Ishikawa (cell line): ENCODE measurements around the gene TNS3.

Experiments used
- CEBPB ChIP-seq: IDR thresholded peaks from 2 replicates; pipeline ENCODE4 v1.6.1; 2012
- CREB1 ChIP-seq: IDR thresholded peaks from 2 replicates; pipeline ENCODE4 v1.6.1; 2012; ENCODE audit warnings: low read depth
- EGR1 ChIP-seq: IDR thresholded peaks from 2 replicates; pipeline ENCODE4 v1.6.1; 2012
- EP300 ChIP-seq: IDR thresholded peaks from 2 replicates; pipeline ENCODE4 v1.6.1; 2012; ENCODE audit warnings: borderline replicate concordance
- FOXM1 ChIP-seq: IDR thresholded peaks from 2 replicates; pipeline ENCODE4 v1.6.1; 2012; ENCODE audit warnings: low read depth, borderline replicate concordance
- NFIC ChIP-seq: IDR thresholded peaks from 2 replicates; pipeline ENCODE4 v1.6.1; 2012
- RAD21 ChIP-seq: IDR thresholded peaks from 2 replicates; pipeline ENCODE4 v1.6.1; 2012; ENCODE audit warnings: low read depth
- TAF1 ChIP-seq: IDR thresholded peaks from 2 replicates; pipeline ENCODE4 v1.6.1; 2012; ENCODE audit warnings: low read depth, mild to moderate bottlenecking
- TCF12 ChIP-seq: IDR thresholded peaks from 2 replicates; pipeline ENCODE4 v1.6.1; 2012; ENCODE audit warnings: low read depth
- TEAD4 ChIP-seq: IDR thresholded peaks from 2 replicates; pipeline ENCODE4 v1.6.1; 2012
- YY1 ChIP-seq: IDR thresholded peaks from 2 replicates; pipeline ENCODE4 v1.6.1; 2012; ENCODE audit warnings: low read depth
- ZBTB7A ChIP-seq: IDR thresholded peaks from 2 replicates; pipeline ENCODE4 v1.6.1; 2012; ENCODE audit warnings: low read depth
- TF ChIP-seq, protein P1 (sequence below): IDR thresholded peaks from 2 replicates; pipeline ENCODE4 v1.6.1; 2012; ENCODE audit warnings: low read depth, mild to moderate bottlenecking
- TF ChIP-seq, protein P2 (sequence below): IDR thresholded peaks from 2 replicates; pipeline ENCODE4 v1.6.1; 2012
- TF ChIP-seq, protein P3 (sequence below): IDR thresholded peaks from 2 replicates; pipeline ENCODE4 v1.6.1; 2012

The TNS3 gene

DNA sequence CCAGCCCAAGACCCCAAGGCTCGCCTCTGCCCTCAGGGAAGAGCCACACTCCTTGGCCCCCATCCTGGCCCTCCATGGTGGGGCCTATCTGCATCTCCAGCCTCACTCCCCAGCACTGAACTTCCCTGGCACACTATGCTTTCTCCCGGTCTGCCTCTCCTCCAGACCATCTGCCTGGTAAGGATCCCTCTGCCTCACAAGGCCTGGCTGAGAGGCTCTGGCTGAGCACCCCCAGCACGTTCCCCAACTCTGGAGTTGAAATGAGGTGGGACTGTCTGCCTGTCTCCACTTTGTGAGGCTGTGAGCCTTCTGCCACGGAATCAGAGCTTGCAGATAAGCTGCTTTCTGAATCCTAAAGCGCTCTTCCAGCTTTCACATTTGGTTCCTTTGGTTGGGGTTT is 220.7 kb downstream of the TNS3 start:
- TF ChIP-seq EGR1 (no peak), FOXM1 (no peak), TCF12 (no peak), TEAD4 (no peak), TAF1 (no peak), YY1 (no peak), CREB1 (no peak), EP300 (no peak), NFIC (no peak), ZBTB7A (no peak), CEBPB (no peak), RAD21 (no peak)
- TF ChIP-seq, protein P1, sequence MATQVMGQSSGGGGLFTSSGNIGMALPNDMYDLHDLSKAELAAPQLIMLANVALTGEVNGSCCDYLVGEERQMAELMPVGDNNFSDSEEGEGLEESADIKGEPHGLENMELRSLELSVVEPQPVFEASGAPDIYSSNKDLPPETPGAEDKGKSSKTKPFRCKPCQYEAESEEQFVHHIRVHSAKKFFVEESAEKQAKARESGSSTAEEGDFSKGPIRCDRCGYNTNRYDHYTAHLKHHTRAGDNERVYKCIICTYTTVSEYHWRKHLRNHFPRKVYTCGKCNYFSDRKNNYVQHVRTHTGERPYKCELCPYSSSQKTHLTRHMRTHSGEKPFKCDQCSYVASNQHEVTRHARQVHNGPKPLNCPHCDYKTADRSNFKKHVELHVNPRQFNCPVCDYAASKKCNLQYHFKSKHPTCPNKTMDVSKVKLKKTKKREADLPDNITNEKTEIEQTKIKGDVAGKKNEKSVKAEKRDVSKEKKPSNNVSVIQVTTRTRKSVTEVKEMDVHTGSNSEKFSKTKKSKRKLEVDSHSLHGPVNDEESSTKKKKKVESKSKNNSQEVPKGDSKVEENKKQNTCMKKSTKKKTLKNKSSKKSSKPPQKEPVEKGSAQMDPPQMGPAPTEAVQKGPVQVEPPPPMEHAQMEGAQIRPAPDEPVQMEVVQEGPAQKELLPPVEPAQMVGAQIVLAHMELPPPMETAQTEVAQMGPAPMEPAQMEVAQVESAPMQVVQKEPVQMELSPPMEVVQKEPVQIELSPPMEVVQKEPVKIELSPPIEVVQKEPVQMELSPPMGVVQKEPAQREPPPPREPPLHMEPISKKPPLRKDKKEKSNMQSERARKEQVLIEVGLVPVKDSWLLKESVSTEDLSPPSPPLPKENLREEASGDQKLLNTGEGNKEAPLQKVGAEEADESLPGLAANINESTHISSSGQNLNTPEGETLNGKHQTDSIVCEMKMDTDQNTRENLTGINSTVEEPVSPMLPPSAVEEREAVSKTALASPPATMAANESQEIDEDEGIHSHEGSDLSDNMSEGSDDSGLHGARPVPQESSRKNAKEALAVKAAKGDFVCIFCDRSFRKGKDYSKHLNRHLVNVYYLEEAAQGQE, result no peak
- TF ChIP-seq, protein P2, sequence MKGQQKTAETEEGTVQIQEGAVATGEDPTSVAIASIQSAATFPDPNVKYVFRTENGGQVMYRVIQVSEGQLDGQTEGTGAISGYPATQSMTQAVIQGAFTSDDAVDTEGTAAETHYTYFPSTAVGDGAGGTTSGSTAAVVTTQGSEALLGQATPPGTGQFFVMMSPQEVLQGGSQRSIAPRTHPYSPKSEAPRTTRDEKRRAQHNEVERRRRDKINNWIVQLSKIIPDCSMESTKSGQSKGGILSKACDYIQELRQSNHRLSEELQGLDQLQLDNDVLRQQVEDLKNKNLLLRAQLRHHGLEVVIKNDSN, result no peak
- TF ChIP-seq, protein P3, sequence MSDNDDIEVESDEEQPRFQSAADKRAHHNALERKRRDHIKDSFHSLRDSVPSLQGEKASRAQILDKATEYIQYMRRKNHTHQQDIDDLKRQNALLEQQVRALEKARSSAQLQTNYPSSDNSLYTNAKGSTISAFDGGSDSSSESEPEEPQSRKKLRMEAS, result no peak

DNA sequence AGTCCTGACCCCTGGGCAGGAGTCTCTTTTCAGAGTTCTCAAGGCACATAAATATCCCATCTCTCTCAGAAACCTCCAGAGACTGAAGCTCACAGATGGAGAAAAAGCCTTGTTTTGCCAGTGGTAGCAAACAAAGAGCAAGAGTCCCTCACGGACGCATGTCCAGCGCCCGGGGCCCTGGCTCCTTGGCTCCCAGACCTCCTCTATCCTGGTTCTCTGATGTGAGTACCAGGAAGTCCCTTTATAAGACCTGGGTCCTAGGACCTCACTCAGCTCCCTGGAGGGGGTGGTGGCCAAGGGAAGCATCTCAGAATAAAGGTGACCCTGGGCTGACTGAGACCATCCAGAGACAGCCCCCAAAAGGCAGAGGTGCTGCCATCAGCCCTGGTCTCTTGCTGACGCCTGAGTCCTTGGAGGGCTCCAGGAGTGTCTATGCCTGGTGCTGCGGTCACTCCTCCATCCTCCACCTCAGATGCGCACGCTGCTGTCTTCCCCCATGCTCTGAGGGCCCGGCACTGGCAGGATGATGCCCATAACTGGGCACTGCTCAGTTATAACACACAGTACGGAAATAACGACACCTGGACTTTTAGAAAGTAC is 221.5 kb downstream of the TNS3 start:
- TF ChIP-seq RAD21, result no peak
- TF ChIP-seq NFIC, result no peak
- TF ChIP-seq YY1, result no peak
- no peak for TF ChIP-seq TAF1
- no peak for TF ChIP-seq EGR1
- TF ChIP-seq CREB1, result no peak
- TF ChIP-seq TEAD4, result no peak
- TF ChIP-seq FOXM1, result no peak

DNA sequence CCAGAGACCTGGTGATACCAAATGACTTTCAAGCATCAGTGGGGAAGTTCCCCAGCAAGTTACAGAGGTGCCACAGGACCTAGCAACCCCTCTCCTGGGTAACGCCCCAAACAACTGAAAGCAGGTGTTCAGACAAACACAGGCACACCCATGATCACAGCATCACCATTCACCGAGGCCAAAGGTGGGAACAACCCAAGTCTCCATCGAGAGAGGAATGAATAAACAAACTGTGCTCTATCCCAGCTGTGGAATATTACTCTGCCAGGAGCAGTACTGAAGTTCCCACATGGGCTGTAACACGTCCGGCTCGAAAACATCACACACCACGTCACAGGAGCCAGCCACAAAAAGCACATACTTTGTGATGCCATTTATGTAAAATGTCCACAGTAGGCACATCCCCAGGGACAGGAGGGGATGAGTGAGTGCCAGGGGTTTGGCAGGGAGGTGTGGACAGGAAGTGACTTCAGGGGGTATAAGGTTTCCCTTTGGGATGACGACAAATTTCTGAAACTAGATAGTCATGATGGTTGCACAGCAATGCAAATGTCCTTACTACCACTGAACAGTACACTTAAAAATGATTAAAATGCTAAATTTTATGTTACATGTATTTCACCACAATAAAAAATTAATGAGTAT is 222.8 kb downstream of the TNS3 start:
- TF ChIP-seq, protein P1, result no peak
- TF ChIP-seq TCF12 (no peak), CEBPB (no peak), TEAD4 (no peak), YY1 (no peak), ZBTB7A (no peak), RAD21 (no peak), EP300 (no peak), NFIC (no peak), FOXM1 (no peak)
- TF ChIP-seq, protein P2, result no peak
- TF ChIP-seq, protein P3, result no peak

DNA sequence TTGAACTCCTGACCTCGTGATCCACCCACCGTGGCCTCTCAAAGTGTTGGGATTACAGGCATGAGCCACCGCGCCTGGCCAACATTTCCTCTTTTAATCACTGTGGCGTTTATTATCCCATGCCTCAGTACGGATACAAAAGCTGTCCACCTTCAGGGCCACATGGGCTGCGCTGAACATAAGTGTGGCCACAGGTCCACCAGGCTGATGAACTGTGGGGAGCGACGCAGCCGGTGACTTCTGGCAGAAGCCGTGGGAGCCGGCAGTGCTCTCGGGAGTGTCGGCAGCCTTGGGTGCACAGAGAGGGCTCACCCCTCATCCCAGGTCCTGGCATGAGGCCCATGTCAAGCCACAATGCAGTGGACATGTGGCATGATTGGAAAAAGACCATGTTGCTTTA is 223.6 kb downstream of the TNS3 start:
- TF ChIP-seq, protein P2, result no peak
- no peak for TF ChIP-seq NFIC

DNA sequence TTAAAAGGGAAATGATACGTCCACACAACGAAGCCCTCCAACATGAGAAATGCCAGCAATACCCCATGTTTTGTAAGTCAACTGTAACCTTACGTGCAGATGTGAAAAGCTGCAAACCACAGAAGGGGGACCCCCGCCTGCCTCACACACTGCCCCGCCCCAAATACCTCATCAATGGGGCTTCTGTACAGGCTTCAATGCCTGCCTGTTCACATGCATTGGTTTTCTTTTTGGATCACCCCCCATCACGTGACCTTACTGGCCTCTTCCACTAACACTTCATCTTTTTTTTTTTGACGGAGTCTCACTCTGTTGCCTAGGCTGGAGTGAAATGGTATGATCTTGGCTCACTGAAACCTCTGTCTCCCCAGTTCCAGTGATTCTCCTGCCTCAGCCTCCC is 224.0 kb downstream of the TNS3 start:
- TF ChIP-seq, protein P3, result no peak
- TF ChIP-seq NFIC, result no peak
- no peak for TF ChIP-seq RAD21
- TF ChIP-seq FOXM1, result no peak
- TF ChIP-seq CEBPB, result no peak
- TF ChIP-seq CREB1, result no peak
- no peak for TF ChIP-seq EP300
- TF ChIP-seq, protein P2, result no peak
- no peak for TF ChIP-seq ZBTB7A
- TF ChIP-seq EGR1, result no peak
- no peak for TF ChIP-seq TCF12
- TF ChIP-seq, protein P1, result no peak
- no peak for TF ChIP-seq YY1
